ENCODE data around the gene DNLZ. TPM values are rescaled to one million over a fixed set of nuclear protein-coding genes. Genes with fewer than 3 reads are reported as not detected.

The DNLZ gene
- total RNA-seq, 5 donors from 2014 or later (not counting 1 experiment from before 2014, with no cell fraction given) = 20.4 to 46.8 (median 36.3) TPM

DNA sequence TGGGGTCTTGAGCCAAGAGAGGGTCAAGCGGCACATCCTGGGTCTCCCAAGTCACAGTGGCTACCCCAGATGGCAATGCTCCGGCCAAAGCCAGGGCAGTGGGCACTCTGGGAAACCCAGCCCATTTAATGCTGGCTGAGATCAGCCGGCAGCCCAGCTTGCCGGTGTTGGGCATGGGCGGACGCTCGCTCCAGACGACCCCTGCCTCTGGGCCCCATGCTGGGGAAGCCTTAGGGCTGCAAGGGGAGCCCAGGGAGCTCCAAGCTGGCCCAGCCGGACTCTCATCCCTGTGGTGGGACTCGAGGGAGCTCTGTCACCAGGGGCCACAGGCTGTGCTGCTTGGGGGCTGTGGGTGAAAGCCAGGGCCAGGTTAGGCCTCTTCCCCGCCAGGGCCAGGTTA, 15.9 kb upstream of the DNLZ start:
- peaks cover 0 to 3% (median 2%) of the 10 kb centered on the region in 3 donors for H3K4me1 Mint-ChIP-seq
- whole genome bisulfite sequencing (ENCODE audit: insufficient coverage) = over 99% methylated on average over 9 of the region's 11 CpGs
- Histone ChIP-seq H3K4me3 (ENCODE audit: control insufficient read depth in 1 of 2, extremely low read depth in 1 of 2, low read length in 1 of 2) (no peak overlapping the region), H3K9me3 (no peaks in the 10 kb centered on the region), H3K27me3 (replicated peaks in 1 of 2; ENCODE audit: control insufficient read depth in 2 of 2, extremely low read depth in 1 of 2, insufficient read depth in 2 of 2, low read length in 1 of 2) (no peaks in the 10 kb centered on the region), H3K36me3 (ENCODE audit: control insufficient read depth in 2 of 2, extremely low read depth in 1 of 2, insufficient read depth in 1 of 2, low read length in 1 of 2) (peaks cover 24 to 42% of the 10 kb centered on the region in 2 donors), H3K27ac (ENCODE audit: low read length) (no peak overlapping the region), H3K4me1 (ENCODE audit: control insufficient read depth in 1 of 2, extremely low read depth in 1 of 2, insufficient read depth in 2 of 2, low read length in 2 of 2) (peaks cover 0 to 6% of the 10 kb centered on the region in 2 experiments)
- no peak for DNase-seq
- POLR2A ChIA-PET = no interaction called here
- no peak overlapping the region for H3K27ac Mint-ChIP-seq
- no peaks in the 10 kb centered on the region for H3K27me3 Mint-ChIP-seq
- peaks cover 8% of the 10 kb centered on the region for H3K36me3 Mint-ChIP-seq
- ATAC-seq (replicated peaks in 1 of 4) = no peak
- no peak overlapping the region for H3K4me3 Mint-ChIP-seq
- CTCF ChIA-PET = no interaction called here
- no peaks in the 10 kb centered on the region for H3K9me3 Mint-ChIP-seq

- Histone ChIP-seq H3K27ac (ENCODE audit: low read length) (no peak overlapping the region), H3K4me1 (ENCODE audit: control insufficient read depth in 1 of 2, extremely low read depth in 1 of 2, insufficient read depth in 2 of 2, low read length in 2 of 2) (peaks cover 0 to 1% of the 10 kb centered on the region in 2 experiments), H3K9me3 (no peaks in the 10 kb centered on the region), H3K27me3 (replicated peaks in 1 of 2; ENCODE audit: control insufficient read depth in 2 of 2, extremely low read depth in 1 of 2, insufficient read depth in 2 of 2, low read length in 1 of 2) (no peaks in the 10 kb centered on the region), H3K36me3 (ENCODE audit: control insufficient read depth in 2 of 2, extremely low read depth in 1 of 2, insufficient read depth in 1 of 2, low read length in 1 of 2) (peaks cover 24 to 38% of the 10 kb centered on the region in 2 donors), H3K4me3 (ENCODE audit: control insufficient read depth in 1 of 2, extremely low read depth in 1 of 2, low read length in 1 of 2) (no peak overlapping the region)
- Mint-ChIP-seq H3K4me1 (peaks cover 0 to 2% (median 0%) of the 10 kb centered on the region in 3 donors), H3K27me3 (no peaks in the 10 kb centered on the region), H3K9me3 (no peaks in the 10 kb centered on the region), H3K4me3 (no peak overlapping the region), H3K27ac (no peak overlapping the region), H3K36me3 (peaks cover 4% of the 10 kb centered on the region)
- ATAC-seq (replicated peaks in 1 of 4) (no peak), DNase-seq (no peak)
- POLR2A ChIA-PET = no interaction called here
- WGBS (ENCODE audit: insufficient coverage) = 96% methylated on average over 8 of the region's 18 CpGs
- CTCF ChIA-PET = no interaction called here
Measured at GRCh38 chr9:136379003-136379287, 15.4 kb upstream of the DNLZ start.

DNA sequence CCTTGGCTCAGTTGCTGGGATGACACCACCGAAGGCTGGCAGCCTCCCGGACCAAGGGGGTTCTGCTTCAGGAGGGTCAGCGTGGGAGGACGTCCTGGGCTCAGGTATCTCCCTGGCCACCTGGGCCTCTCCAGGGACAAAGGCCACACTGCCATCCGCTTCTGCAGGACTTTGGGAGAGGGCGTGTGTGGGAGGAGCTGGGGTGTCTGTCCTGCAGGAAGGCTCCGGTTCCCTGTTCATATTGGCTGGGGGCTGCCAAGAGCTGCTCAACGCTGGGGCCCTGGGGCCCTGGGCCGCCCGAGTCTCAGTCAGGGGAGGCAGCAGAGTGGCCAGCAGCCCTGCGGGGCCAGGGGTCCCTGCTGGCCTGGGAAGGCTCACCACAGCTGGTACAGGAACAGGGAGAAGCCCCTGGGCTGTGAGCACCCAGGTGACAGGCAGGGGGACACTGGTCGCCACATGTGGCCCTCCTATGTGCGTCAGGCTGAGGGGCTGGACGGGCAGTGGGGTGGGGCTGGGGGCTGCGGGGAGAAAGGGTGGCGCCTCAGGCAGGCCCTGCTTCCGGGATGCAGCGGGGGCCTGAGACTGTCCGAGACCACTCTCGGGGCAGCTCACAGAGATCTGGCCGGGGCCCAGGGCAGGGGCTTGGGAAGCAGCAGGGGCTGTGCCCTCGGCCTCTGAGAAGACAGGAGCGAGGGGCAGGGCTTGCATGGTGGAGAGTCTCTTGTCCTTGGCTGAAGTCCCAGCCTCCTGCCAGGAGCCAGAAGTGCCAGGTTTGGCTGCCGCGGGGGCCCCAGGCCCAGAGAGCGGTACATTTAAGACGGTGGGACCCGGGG, 14.8 kb upstream of the DNLZ start:
- Histone ChIP-seq H3K36me3 (ENCODE audit: control insufficient read depth in 2 of 2, extremely low read depth in 1 of 2, insufficient read depth in 1 of 2, low read length in 1 of 2) (peaks cover 24 to 33% of the 10 kb centered on the region in 2 donors), H3K4me1 (ENCODE audit: control insufficient read depth in 1 of 2, extremely low read depth in 1 of 2, insufficient read depth in 2 of 2, low read length in 2 of 2) (no peaks in the 10 kb centered on the region), H3K27me3 (replicated peaks in 1 of 2; ENCODE audit: control insufficient read depth in 2 of 2, extremely low read depth in 1 of 2, insufficient read depth in 2 of 2, low read length in 1 of 2) (peaks cover 0 to 2% of the 10 kb centered on the region in 2 experiments), H3K9me3 (no peaks in the 10 kb centered on the region), H3K27ac (ENCODE audit: low read length) (no peak overlapping the region), H3K4me3 (ENCODE audit: control insufficient read depth in 1 of 2, extremely low read depth in 1 of 2, low read length in 1 of 2) (no peak overlapping the region)
- Mint-ChIP-seq H3K27me3 (no peaks in the 10 kb centered on the region), H3K4me3 (no peak overlapping the region), H3K27ac (no peak overlapping the region), H3K36me3 (peaks cover 2% of the 10 kb centered on the region), H3K4me1 (no peaks in the 10 kb centered on the region), H3K9me3 (no peaks in the 10 kb centered on the region)
- 93% methylated on average over 23 of the region's 28 CpGs for WGBS (ENCODE audit: insufficient coverage)
- no peak for ATAC-seq (replicated peaks in 1 of 4)
- POLR2A ChIA-PET = interaction anchor here in 1 of 2 donors (0.6 kb wide), 1 partner anchor 43 kb away, joined by 8 read pairs; no protein-coding TSS in a partner anchor
- CTCF ChIA-PET = no interaction called here
- DNase-seq = no peak

DNA sequence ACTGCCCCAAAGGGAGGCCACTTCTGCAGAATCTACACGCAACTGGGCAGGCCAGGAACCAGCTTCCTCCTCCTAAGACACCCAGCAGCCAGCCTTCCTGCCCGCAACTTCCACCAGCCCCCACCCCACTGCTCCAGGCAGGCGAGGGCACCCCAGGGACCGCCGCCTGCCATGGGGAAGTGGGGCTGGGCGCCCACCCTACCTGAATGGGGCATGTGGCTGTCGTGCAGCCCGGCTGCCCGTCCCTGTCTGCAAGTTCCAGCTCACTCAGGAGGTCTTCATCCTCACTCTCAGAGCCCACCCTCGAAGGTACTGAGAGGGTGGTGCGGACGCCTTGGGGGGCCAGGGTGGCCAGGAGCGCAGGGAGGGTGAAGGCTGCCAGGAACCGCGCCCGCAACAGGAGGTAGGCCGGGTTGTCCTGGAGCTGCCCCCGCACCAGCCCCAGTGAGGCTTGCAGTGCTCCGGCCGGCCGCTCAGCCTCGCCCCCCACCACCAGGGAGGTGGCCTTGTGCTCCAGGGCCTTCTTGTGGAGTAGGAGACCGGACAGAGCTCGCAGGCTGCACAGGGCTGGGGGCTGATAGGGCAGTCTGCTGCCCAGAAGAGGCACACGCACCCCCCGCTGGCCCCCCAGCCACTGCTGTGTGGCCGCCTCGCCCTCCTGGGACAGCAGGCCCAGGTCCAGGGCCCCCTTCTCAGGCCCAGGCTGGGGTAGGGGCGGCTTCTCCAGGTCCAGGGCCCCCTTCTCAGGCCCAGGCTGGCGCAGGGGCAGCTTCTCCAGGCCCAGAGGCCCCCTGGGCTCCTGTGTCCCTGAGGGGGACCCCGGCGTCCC, 14.0 kb upstream of the DNLZ start:
- POLR2A ChIA-PET = interaction anchor here in 1 of 2 donors (0.6 kb wide), 1 partner anchor 44 kb away, joined by 8 read pairs; no protein-coding TSS in a partner anchor
- H3K27me3 Mint-ChIP-seq = peaks cover 0 to 6% of the 10 kb centered on the region in 2 donors
- no peak for DNase-seq

DNA sequence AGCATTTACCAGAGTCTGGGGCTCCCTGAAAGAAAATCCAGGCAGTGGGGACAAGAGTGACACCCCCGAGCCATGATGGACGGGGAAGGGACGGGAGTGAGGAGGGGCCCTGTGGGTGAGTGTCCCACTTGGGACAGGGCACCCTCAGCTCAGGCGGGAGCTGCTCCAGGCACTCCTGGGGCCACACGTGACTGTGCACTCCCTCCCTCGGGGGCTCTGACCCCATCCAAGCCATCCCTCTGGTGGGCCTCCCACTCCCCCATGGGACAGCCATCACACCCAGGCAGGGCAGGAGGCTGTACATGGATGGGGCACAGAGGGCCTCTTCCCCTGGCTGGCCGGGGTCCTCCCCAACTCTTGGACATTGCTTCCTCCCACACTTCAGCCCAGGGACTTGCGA, 12.9 kb upstream of the DNLZ start:
- H3K4me1 Mint-ChIP-seq = no peaks in the 10 kb centered on the region

More for the DNA sequence above, 14.0 kb upstream of the DNLZ start:
- 91% methylated on average over 29 of the region's 32 CpGs for WGBS (ENCODE audit: insufficient coverage)
- Histone ChIP-seq H3K27me3 (replicated peaks in 1 of 2; ENCODE audit: control insufficient read depth in 2 of 2, extremely low read depth in 1 of 2, insufficient read depth in 2 of 2, low read length in 1 of 2) (peaks cover 0 to 10% of the 10 kb centered on the region in 2 experiments), H3K27ac (ENCODE audit: low read length) (no peak overlapping the region), H3K36me3 (ENCODE audit: control insufficient read depth in 2 of 2, extremely low read depth in 1 of 2, insufficient read depth in 1 of 2, low read length in 1 of 2) (peaks cover 24% of the 10 kb centered on the region in 2 donors), H3K4me1 (ENCODE audit: control insufficient read depth in 1 of 2, extremely low read depth in 1 of 2, insufficient read depth in 2 of 2, low read length in 2 of 2) (peaks cover 0 to 4% of the 10 kb centered on the region in 2 experiments), H3K4me3 (ENCODE audit: control insufficient read depth in 1 of 2, extremely low read depth in 1 of 2, low read length in 1 of 2) (no peak overlapping the region), H3K9me3 (no peaks in the 10 kb centered on the region)
- ATAC-seq (replicated peaks in 1 of 4) = no peak
- no peak overlapping the region for H3K27ac Mint-ChIP-seq
- peaks cover 2% of the 10 kb centered on the region for H3K36me3 Mint-ChIP-seq
- no peaks in the 10 kb centered on the region for H3K9me3 Mint-ChIP-seq
- CTCF ChIA-PET = no interaction called here
- no peak overlapping the region for H3K4me3 Mint-ChIP-seq
- H3K4me1 Mint-ChIP-seq = no peaks in the 10 kb centered on the region

DNA sequence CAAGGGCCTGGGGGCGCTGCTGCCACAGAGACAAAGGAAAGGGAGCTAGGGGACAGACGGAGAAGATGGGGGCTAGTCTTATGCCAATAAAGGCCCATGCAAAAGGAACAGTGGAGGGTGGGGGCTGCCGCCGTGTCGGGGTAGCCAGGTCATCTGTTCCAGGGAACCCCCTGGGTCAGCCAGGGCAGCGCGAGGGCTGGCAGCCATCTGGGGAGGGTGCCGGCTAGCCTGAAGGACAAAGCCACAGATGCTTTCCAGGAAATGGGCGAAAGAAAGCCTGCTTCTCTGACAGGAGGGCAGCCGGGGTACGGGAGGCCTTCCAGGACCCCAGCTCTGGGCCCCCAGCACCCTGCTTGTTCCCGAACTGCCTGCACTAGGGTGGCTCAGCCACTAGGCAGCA, 11.6 kb upstream of the DNLZ start:
- CTCF ChIA-PET = no interaction called here
- H3K4me1 ChIP-seq (ENCODE audit: control insufficient read depth in 1 of 2, extremely low read depth in 1 of 2, insufficient read depth in 2 of 2, low read length in 2 of 2) = peaks cover 0 to 4% of the 10 kb centered on the region in 2 experiments
- POLR2A ChIA-PET = no interaction called here
- no peak overlapping the region for H3K27ac ChIP-seq (ENCODE audit: low read length)
- Mint-ChIP-seq H3K27me3 (peaks cover 0 to 6% of the 10 kb centered on the region in 2 donors), H3K27ac (no peak overlapping the region), H3K4me1 (no peaks in the 10 kb centered on the region), H3K4me3 (no peak overlapping the region), H3K9me3 (no peaks in the 10 kb centered on the region), H3K36me3 (no peaks in the 10 kb centered on the region)
- DNase-seq = no peak
- H3K27me3 ChIP-seq (replicated peaks in 1 of 2; ENCODE audit: control insufficient read depth in 2 of 2, extremely low read depth in 1 of 2, insufficient read depth in 2 of 2, low read length in 1 of 2) = peaks cover 0 to 18% of the 10 kb centered on the region in 2 experiments
- 95% methylated on average over 12 of the region's 12 CpGs for WGBS (ENCODE audit: insufficient coverage)
- no peak overlapping the region for H3K4me3 ChIP-seq (ENCODE audit: control insufficient read depth in 1 of 2, extremely low read depth in 1 of 2, low read length in 1 of 2)
- H3K9me3 ChIP-seq = no peaks in the 10 kb centered on the region
- ATAC-seq (replicated peaks in 1 of 4) = no peak
- H3K36me3 ChIP-seq (ENCODE audit: control insufficient read depth in 2 of 2, extremely low read depth in 1 of 2, insufficient read depth in 1 of 2, low read length in 1 of 2) = peaks cover 6 to 13% of the 10 kb centered on the region in 2 donors

More for the DNA sequence above, 12.9 kb upstream of the DNLZ start:
- Histone ChIP-seq H3K4me3 (ENCODE audit: control insufficient read depth in 1 of 2, extremely low read depth in 1 of 2, low read length in 1 of 2) (no peak overlapping the region), H3K27ac (ENCODE audit: low read length) (no peak overlapping the region), H3K9me3 (no peaks in the 10 kb centered on the region), H3K4me1 (ENCODE audit: control insufficient read depth in 1 of 2, extremely low read depth in 1 of 2, insufficient read depth in 2 of 2, low read length in 2 of 2) (peaks cover 0 to 4% of the 10 kb centered on the region in 2 experiments), H3K27me3 (replicated peaks in 1 of 2; ENCODE audit: control insufficient read depth in 2 of 2, extremely low read depth in 1 of 2, insufficient read depth in 2 of 2, low read length in 1 of 2) (peaks cover 0 to 18% of the 10 kb centered on the region in 2 experiments), H3K36me3 (ENCODE audit: control insufficient read depth in 2 of 2, extremely low read depth in 1 of 2, insufficient read depth in 1 of 2, low read length in 1 of 2) (peaks cover 14 to 15% of the 10 kb centered on the region in 2 donors)
- ATAC-seq (replicated peaks in 1 of 4) = no peak
- ChIA-PET CTCF (no interaction called here), POLR2A (no interaction called here)
- Mint-ChIP-seq H3K4me3 (no peak overlapping the region), H3K9me3 (no peaks in the 10 kb centered on the region), H3K27ac (no peak overlapping the region), H3K36me3 (no peaks in the 10 kb centered on the region), H3K27me3 (peaks cover 0 to 6% of the 10 kb centered on the region in 2 donors)
- DNase-seq = no peak
- 97% methylated on average over 6 of the region's 8 CpGs for WGBS (ENCODE audit: insufficient coverage)
